Tibial nerve (tissue), 4 donors: Measurements from ENCODE around the gene SI. TPM values are rescaled to one million over a fixed set of nuclear protein-coding genes. Genes with fewer than 3 reads are reported as not detected.

Experiments used
- DNase-seq, 2 donors: peaks; one replicate each; pipeline ENCODE4 v3.0.0-alpha.2; 2019; ENCODE audit warnings: low spot score in 2 of 2
- H3K27ac ChIP-seq, 4 donors: fragments of 200-600 bp; sonication (generic) in 3 of 4; one replicate each; pipeline ENCODE4 v1.5.1; 2017 to 2019; ENCODE audit warnings: mild to moderate bottlenecking in 1 of 4
- H3K27me3 ChIP-seq, 2 donors: fragments of 200-600 bp; sonication (generic) in 1 of 2; one replicate each; pipeline versions ENCODE4 v1.5.1 to v1.6.0; 2017 to 2019
- H3K36me3 ChIP-seq, 3 donors: fragments of 200-600 bp; sonication (generic); one replicate each; pipeline ENCODE4 v1.5.1; 2018 to 2019
- H3K4me1 ChIP-seq, 4 donors: fragments of 200-600 bp; sonication (generic) in 3 of 4; one replicate each; pipeline ENCODE4 v1.5.1; 2017 to 2019
- H3K4me3 ChIP-seq, 4 donors: fragments of 200-600 bp; sonication (generic) in 3 of 4; one replicate each; pipeline ENCODE4 v1.5.1; 2017 to 2019; ENCODE audit warnings: mild to moderate bottlenecking in 1 of 4, moderate library complexity in 1 of 4
- H3K9me3 ChIP-seq, 4 donors: fragments of 200-600 bp; sonication (generic) in 3 of 4; one replicate each; pipeline ENCODE4 v1.5.1; 2017 to 2019
- EP300 ChIP-seq, 2 donors: sonication (generic); formaldehyde crosslinking; IDR thresholded peaks; one replicate each; pipeline ENCODE4 v1.6.1; 2017; ENCODE audit warnings: antibody characterized with exemption in 2 of 2, mild to moderate bottlenecking in 1 of 2
- POLR2A ChIP-seq, 2 donors: fragments of 450-650 bp; IDR thresholded peaks; one replicate each; pipeline ENCODE4 v1.6.1; 2017; ENCODE audit warnings: antibody characterized with exemption in 2 of 2, mild to moderate bottlenecking in 2 of 2, moderate library complexity in 2 of 2
- WGBS, 2 donors: methylation state at CpG; one replicate each; pipeline ENCODE4 v1.1.5; 2018; 5-methylcytosine and 5-hydroxymethylcytosine counted together
- total RNA-seq, 4 donors: library from RNA; depleted of rRNA; stranded (reverse); fragments of >200 nt; gene quantifications; one replicate each; pipeline ENCODE4 v1.1.0, GENCODE V29; 2016
- TF ChIP-seq, protein P1 (sequence below), 5 experiments: fragments of 200-600 bp in 3 of 5; fragments of 450-650 bp in 2 of 5; sonication (generic) in 3 of 5; IDR thresholded peaks; one replicate each; pipeline ENCODE4 v1.5.1; 2016 to 2019; ENCODE audit warnings: antibody characterized with exemption in 5 of 5, mild to moderate bottlenecking in 3 of 5, moderate library complexity in 2 of 5

SI gene
- total RNA-seq: not detected

- no peaks in the 10 kb centered on the region for H3K9me3 ChIP-seq
- no peaks in the 10 kb centered on the region for H3K27me3 ChIP-seq
- no peaks in the 10 kb centered on the region for H3K36me3 ChIP-seq
- H3K4me1 ChIP-seq: no peaks in the 10 kb centered on the region
- TF ChIP-seq POLR2A (IDR thresholded peaks at IDR 0.05) (no peak), EP300 (IDR thresholded peaks at IDR 0.05) (no peak)
- TF ChIP-seq, protein P1, sequence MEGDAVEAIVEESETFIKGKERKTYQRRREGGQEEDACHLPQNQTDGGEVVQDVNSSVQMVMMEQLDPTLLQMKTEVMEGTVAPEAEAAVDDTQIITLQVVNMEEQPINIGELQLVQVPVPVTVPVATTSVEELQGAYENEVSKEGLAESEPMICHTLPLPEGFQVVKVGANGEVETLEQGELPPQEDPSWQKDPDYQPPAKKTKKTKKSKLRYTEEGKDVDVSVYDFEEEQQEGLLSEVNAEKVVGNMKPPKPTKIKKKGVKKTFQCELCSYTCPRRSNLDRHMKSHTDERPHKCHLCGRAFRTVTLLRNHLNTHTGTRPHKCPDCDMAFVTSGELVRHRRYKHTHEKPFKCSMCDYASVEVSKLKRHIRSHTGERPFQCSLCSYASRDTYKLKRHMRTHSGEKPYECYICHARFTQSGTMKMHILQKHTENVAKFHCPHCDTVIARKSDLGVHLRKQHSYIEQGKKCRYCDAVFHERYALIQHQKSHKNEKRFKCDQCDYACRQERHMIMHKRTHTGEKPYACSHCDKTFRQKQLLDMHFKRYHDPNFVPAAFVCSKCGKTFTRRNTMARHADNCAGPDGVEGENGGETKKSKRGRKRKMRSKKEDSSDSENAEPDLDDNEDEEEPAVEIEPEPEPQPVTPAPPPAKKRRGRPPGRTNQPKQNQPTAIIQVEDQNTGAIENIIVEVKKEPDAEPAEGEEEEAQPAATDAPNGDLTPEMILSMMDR (IDR thresholded peaks at IDR 0.05): no peak
- DNase-seq: no peak
- H3K27ac ChIP-seq: no peak within 1 kb of the TSS
- no peak within 1 kb of the TSS for H3K4me3 ChIP-seq
Measured at GRCh38 chr3:165078293-165078692, at the start of gene SI. SI (minus strand) TSS chr3:165078496; CDS start chr3:165076012, 2,484 bp downstream.

GRCh38 chr3:165125836-165126235, 47.5 kb upstream of the SI start:
- no peak overlapping the region for H3K4me3 ChIP-seq
- no peak for DNase-seq
- no peak for TF ChIP-seq POLR2A (IDR thresholded peaks at IDR 0.05)
- TF ChIP-seq, protein P1 (IDR thresholded peaks at IDR 0.05): no peak
- TF ChIP-seq EP300 (IDR thresholded peaks at IDR 0.05): no peak
- H3K9me3 ChIP-seq: peaks cover 0 to 7% (median 0%) of the 10 kb centered on the region in 4 donors
- no peak overlapping the region for H3K27ac ChIP-seq
- no peaks in the 10 kb centered on the region for H3K36me3 ChIP-seq
- no peaks in the 10 kb centered on the region for H3K27me3 ChIP-seq
- H3K4me1 ChIP-seq: no peaks in the 10 kb centered on the region

GRCh38 chr3:165111401-165111800, 33.1 kb upstream of the SI start:
- Histone ChIP-seq H3K4me3 (no peak overlapping the region), H3K27me3 (no peaks in the 10 kb centered on the region), H3K9me3 (no peaks in the 10 kb centered on the region), H3K4me1 (no peaks in the 10 kb centered on the region), H3K27ac (no peak overlapping the region), H3K36me3 (no peaks in the 10 kb centered on the region)
- DNase-seq: no peak
- TF ChIP-seq, protein P1 (IDR thresholded peaks at IDR 0.05): no peak
- 66 to 77% methylated on average over 1 of the region's 1 CpG for WGBS, 2 donors

DNA sequence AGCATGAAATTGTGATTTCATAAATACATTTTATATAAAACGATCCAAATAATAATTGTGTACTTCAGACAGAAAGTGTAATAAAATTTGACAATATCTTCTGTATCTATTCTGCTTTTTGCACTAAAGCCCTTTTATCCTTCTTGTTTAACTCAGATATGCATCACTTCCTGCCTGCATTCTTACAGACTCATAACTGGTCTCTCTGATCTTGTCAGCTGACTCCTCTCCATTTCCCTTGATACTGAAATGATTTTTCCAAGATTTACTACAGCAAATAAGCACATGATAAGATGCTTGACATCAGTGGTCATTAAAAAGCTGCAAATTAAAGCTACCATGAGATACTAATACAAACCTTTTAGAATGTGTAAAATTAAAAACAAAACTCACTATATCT, 25.3 kb upstream of the SI start:
- Histone ChIP-seq H3K9me3 (no peaks in the 10 kb centered on the region), H3K4me3 (no peak overlapping the region), H3K4me1 (no peaks in the 10 kb centered on the region), H3K27me3 (no peaks in the 10 kb centered on the region), H3K27ac (no peak overlapping the region), H3K36me3 (no peaks in the 10 kb centered on the region)
- WGBS, 2 donors: 71 to 73% methylated on average over 1 of the region's 1 CpG
- DNase-seq: no peak
- TF ChIP-seq EP300 (IDR thresholded peaks at IDR 0.05) (no peak), POLR2A (IDR thresholded peaks at IDR 0.05) (no peak)
- TF ChIP-seq, protein P1 (IDR thresholded peaks at IDR 0.05): no peak

DNA sequence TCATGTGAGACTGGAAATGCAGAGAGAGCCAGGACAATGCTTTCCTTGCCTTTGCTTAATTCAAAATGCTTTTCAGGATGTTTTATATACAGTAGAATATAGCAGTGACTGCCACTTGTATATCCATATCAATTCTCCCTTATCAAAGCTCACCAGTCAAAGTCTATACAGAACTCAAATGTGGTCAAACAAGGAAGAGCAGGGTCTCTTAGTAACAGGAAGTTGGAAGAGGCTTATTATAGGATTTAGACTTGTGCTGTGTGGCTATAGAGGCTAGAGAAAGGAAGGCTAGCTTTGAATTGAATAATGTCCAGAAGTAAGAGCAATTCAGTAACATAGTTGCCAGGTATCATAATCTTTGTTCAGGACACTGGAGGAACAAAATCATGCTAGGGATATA, 4.4 kb upstream of the SI start:
- Histone ChIP-seq H3K4me1 (no peaks in the 10 kb centered on the region), H3K27ac (no peak overlapping the region), H3K36me3 (no peaks in the 10 kb centered on the region), H3K27me3 (no peaks in the 10 kb centered on the region), H3K4me3 (no peak overlapping the region), H3K9me3 (no peaks in the 10 kb centered on the region)
- no peak for DNase-seq
- TF ChIP-seq POLR2A (IDR thresholded peaks at IDR 0.05): no peak
- TF ChIP-seq, protein P1 (IDR thresholded peaks at IDR 0.05): no peak
- TF ChIP-seq EP300 (IDR thresholded peaks at IDR 0.05): no peak
